GM12891 (cell line): ENCODE data around the gene MAGI3.

Experiments used
- PAX5 ChIP-seq: IDR thresholded peaks from 2 replicates; pipeline ENCODE4 v1.6.1; 2011; ENCODE audit warnings: low read length, moderate library complexity, mild to moderate bottlenecking; ENCODE audit not compliant: insufficient read depth, severe bottlenecking
- POLR2A ChIP-seq: IDR thresholded peaks from 2 replicates; pipeline ENCODE4 v1.6.1; 2011; ENCODE audit warnings: low read depth, low read length, control low read depth
- POLR2AphosphoS5 ChIP-seq: IDR thresholded peaks from 2 replicates; pipeline ENCODE4 v1.6.1; 2011; ENCODE audit warnings: low read depth, low read length, control low read depth
- POU2F2 ChIP-seq: IDR thresholded peaks from 2 replicates; pipeline ENCODE4 v1.6.1; 2011; ENCODE audit warnings: low read depth, mild to moderate bottlenecking, control low read depth, low read length, moderate library complexity
- SPI1 ChIP-seq: IDR thresholded peaks from 2 replicates; pipeline ENCODE4 v1.6.1; 2011; ENCODE audit warnings: low read depth, low read length, control low read depth
- TAF1 ChIP-seq: IDR thresholded peaks from 2 replicates; pipeline ENCODE4 v1.6.1; 2011; ENCODE audit warnings: low read depth, low read length, control low read depth

- TF ChIP-seq SPI1 (no peak), TAF1 (no peak), POLR2A (no peak), POLR2AphosphoS5 (no peak), POU2F2 (no peak), PAX5 (no peak)
Measured at GRCh38 chr1:113545210-113545609, 154.9 kb downstream of the MAGI3 start.
